ENCODE data around the gene DHDH. TPM values are rescaled to one million over a fixed set of nuclear protein-coding genes. Genes with fewer than 3 reads are reported as not detected.
A peak's percentile ranks its signal among the peaks of the same experiment; 100 is the strongest.

Gene DHDH
- total and polyA plus RNA-seq, 2 of the 13 experiments (the other 11 are each of a cell fraction or from before 2014, with no cell fraction given) = 0.13 to 0.91 TPM

GRCh38 chr19:48963371-48964204 is 30.1 kb downstream of the DHDH start (continued):
- TF ChIP-seq ZNF549 (CRISPR knock-in tag; IDR thresholded peaks at IDR 0.05) (no peak), RBM39 (IDR thresholded peaks at IDR 0.05; ENCODE audit: low read depth, low read length, poor library complexity, severe bottlenecking) (peak; percentile 49), NR2C2 (CRISPR knock-in tag; IDR thresholded peaks at IDR 0.05; ENCODE audit: borderline replicate concordance) (peak; percentile 73), NRL (CRISPR knock-in tag; IDR thresholded peaks at IDR 0.05; ENCODE audit: borderline replicate concordance) (peak; percentile 55; the same call in 1 of the 2 replicates), ZNF644 (CRISPR knock-in tag; IDR thresholded peaks at IDR 0.05; ENCODE audit: low read depth) (peak; percentile 47), GATAD1 (CRISPR knock-in tag; IDR thresholded peaks at IDR 0.05) (peak; percentile 56; the same call in 1 of the 2 replicates), ZNF577 (CRISPR knock-in tag; IDR thresholded peaks at IDR 0.05; ENCODE audit: borderline replicate concordance, low read depth) (no peak), TAF15 (IDR thresholded peaks at IDR 0.05; ENCODE audit: low read depth, low read length, poor library complexity, severe bottlenecking) (no peak), POLR2AphosphoS2 (IDR thresholded peaks at IDR 0.05; ENCODE audit: low read depth, low read length) (peak; percentile 86; the same call in 1 of the 2 replicates), BRF2 (CRISPR knock-in tag; IDR thresholded peaks at IDR 0.05) (peak; percentile 92), ZNF136 (CRISPR knock-in tag; IDR thresholded peaks at IDR 0.05; ENCODE audit: low read depth) (no peak), ZNF230 (CRISPR knock-in tag; IDR thresholded peaks at IDR 0.05) (peak; percentile 82; the same call in 1 of the 2 replicates), U2AF2 (IDR thresholded peaks at IDR 0.05; ENCODE audit: low read depth, low read length) (peak; percentile 50; the same call in 1 of the 2 replicates), ZNF512B (CRISPR knock-in tag; IDR thresholded peaks at IDR 0.05; ENCODE audit: borderline replicate concordance) (0 out of 2 replicates have a peak, but pooled peaks have one; percentile 33), MAFF (IDR thresholded peaks at IDR 0.05; ENCODE audit: low read depth, low read length) (peak; percentile 96), ZNF343 (CRISPR knock-in tag; IDR thresholded peaks at IDR 0.05) (no peak), ZKSCAN8 (CRISPR knock-in tag; IDR thresholded peaks at IDR 0.05; ENCODE audit: borderline replicate concordance) (peak; percentile 68; the same call in 1 of the 2 replicates), ZNF746 (CRISPR knock-in tag; IDR thresholded peaks at IDR 0.05) (peak; percentile 75; the same call in 1 of the 2 replicates), NFE2L2 (IDR thresholded peaks at IDR 0.05; ENCODE audit: low read length) (peak; percentile 99), POGK (CRISPR knock-in tag; conservative IDR thresholded peaks at IDR 0.05) (peak; percentile 67; the same call in 1 of the 2 replicates), SOX13 (IDR thresholded peaks at IDR 0.05) (no peak; the same call in none of the 2 replicates), SOX13 (CRISPR knock-in tag; conservative IDR thresholded peaks at IDR 0.05 in 1 of 2, IDR thresholded peaks at IDR 0.05 in 1 of 2) (peak in 1 of 2 experiments; percentile 52; a peak in 1 of 4 replicates), ARHGAP35 (CRISPR knock-in tag; IDR thresholded peaks at IDR 0.05; ENCODE audit: borderline replicate concordance) (no peak)
